Calu3 (cell line): ENCODE results near the gene AGER. TPM values are rescaled to one million over a fixed set of nuclear protein-coding genes. Genes with fewer than 3 reads are reported as not detected.
"Not testable (repeated sequence)": the region's sequence is repeated elsewhere in the genome, so short reads cannot be mapped to it uniquely, and the experiment has no call there.

Source experiments
- BruUV-seq: library from RNA; stranded (reverse); fragments of 400-500 nt; replicated peaks from 2 replicates; lab custom pipeline; 2021; lab: Mats Ljungman, UMichigan
- CTCF ChIA-PET: fragments of 300-600 bp; sonication (Branson Sonifier 250); formaldehyde crosslinking; loops from one replicate; lab custom pipeline; 2022; ENCODE audit warnings: antibody characterized with exemption; lab: Charles Lee
- DNase-seq: peaks from one replicate; pipeline ENCODE4 v3.0.0; 2022
- H3K27ac Mint-ChIP-seq: one replicate; pipeline ENCODE4 v1.8.0; 2022; ENCODE audit warnings: mixed read lengths; ENCODE audit not compliant: unreplicated experiment
- H3K27me3 Mint-ChIP-seq: one replicate; pipeline ENCODE4 v1.8.0; 2022; ENCODE audit warnings: mixed read lengths; ENCODE audit not compliant: unreplicated experiment
- H3K36me3 Mint-ChIP-seq: one replicate; pipeline ENCODE4 v1.8.0; 2022; ENCODE audit warnings: mild to moderate bottlenecking, moderate library complexity, mixed read lengths; ENCODE audit not compliant: insufficient read depth, unreplicated experiment
- H3K4me1 Mint-ChIP-seq: one replicate; pipeline ENCODE4 v1.8.0; 2022; ENCODE audit warnings: mild to moderate bottlenecking, low read depth, mixed read lengths; ENCODE audit not compliant: unreplicated experiment
- H3K4me3 Mint-ChIP-seq: one replicate; pipeline ENCODE4 v1.8.0; 2022; ENCODE audit warnings: mild to moderate bottlenecking, low read depth, moderate library complexity, mixed read lengths; ENCODE audit not compliant: unreplicated experiment
- H3K9me3 Mint-ChIP-seq: one replicate; pipeline ENCODE4 v1.8.0; 2022; ENCODE audit warnings: low read depth, mixed read lengths; ENCODE audit not compliant: unreplicated experiment
- intact Hi-C: fragments of 100-400 bp; cut with micrococcal nuclease; formaldehyde crosslinking; loops from one replicate; pipeline ENCODE4 v1.10.0; 2022; ENCODE audit not compliant: unreplicated experiment
- total RNA-seq: library from RNA; stranded (reverse); gene quantifications from 2 replicates; pipeline ENCODE4 v1.2.3, GENCODE V29; 2022
- TF ChIP-seq, protein P1 (sequence below): fragments of 200-600 bp; IDR thresholded peaks from one replicate; pipeline ENCODE4 v1.8.0; 2022; ENCODE audit warnings: antibody characterized with exemption; ENCODE audit not compliant: unreplicated experiment

The AGER gene
- total RNA-seq, 1 experiment from 2014 or later: 14.4 TPM

DNA sequence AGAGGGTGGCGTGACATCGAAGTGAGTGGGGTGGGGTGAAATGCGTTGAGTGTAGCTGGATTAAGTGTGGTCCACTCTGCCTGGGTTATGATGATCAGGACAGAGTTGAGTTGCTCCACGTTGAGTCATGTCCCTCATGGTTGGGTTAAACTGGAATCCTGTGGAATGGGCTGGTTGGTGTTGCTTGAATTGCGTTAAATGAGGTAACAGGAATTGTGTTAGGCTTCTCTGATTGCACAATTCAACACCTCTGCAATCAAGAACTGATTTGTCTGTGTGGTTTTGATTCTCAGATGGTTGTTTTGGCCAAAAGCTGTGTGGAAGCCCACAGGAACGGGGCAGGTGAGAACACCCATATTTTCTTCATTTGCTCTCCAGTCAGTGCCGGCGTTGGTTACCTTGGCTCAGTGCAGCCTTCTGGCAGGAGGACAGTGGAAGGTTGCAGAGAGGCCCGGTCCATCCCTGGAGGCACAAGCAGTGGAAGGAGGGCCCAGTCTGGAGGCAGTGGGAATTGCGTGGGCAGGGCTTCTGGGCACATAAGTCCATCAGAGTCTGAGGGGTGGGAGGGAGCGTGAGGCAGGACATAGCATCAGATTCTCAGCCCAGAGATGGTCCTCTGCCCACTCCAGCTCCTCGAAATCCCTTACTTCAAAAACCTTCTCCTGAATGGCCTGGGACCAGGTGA is 28.2 kb upstream of the AGER start:
- DNase-seq: no peak
- peaks cover 4% of the 10 kb centered on the region for H3K36me3 Mint-ChIP-seq
- intact Hi-C loops: no loop called here
- H3K27me3 Mint-ChIP-seq: peaks cover 80% of the 10 kb centered on the region
- H3K27ac Mint-ChIP-seq: no peak overlapping the region
- BruUV-seq: no TSS peak
- no peaks in the 10 kb centered on the region for H3K9me3 Mint-ChIP-seq
- TF ChIP-seq, protein P1, sequence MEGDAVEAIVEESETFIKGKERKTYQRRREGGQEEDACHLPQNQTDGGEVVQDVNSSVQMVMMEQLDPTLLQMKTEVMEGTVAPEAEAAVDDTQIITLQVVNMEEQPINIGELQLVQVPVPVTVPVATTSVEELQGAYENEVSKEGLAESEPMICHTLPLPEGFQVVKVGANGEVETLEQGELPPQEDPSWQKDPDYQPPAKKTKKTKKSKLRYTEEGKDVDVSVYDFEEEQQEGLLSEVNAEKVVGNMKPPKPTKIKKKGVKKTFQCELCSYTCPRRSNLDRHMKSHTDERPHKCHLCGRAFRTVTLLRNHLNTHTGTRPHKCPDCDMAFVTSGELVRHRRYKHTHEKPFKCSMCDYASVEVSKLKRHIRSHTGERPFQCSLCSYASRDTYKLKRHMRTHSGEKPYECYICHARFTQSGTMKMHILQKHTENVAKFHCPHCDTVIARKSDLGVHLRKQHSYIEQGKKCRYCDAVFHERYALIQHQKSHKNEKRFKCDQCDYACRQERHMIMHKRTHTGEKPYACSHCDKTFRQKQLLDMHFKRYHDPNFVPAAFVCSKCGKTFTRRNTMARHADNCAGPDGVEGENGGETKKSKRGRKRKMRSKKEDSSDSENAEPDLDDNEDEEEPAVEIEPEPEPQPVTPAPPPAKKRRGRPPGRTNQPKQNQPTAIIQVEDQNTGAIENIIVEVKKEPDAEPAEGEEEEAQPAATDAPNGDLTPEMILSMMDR: no peak
- H3K4me1 Mint-ChIP-seq: no peaks in the 10 kb centered on the region
- CTCF ChIA-PET: interaction anchor here (0.6 to 1.9 kb wide), 2 partner anchors 17 to 83 kb away, joined by 4 read pairs; no protein-coding TSS in a partner anchor
- H3K4me3 Mint-ChIP-seq: no peak overlapping the region

DNA sequence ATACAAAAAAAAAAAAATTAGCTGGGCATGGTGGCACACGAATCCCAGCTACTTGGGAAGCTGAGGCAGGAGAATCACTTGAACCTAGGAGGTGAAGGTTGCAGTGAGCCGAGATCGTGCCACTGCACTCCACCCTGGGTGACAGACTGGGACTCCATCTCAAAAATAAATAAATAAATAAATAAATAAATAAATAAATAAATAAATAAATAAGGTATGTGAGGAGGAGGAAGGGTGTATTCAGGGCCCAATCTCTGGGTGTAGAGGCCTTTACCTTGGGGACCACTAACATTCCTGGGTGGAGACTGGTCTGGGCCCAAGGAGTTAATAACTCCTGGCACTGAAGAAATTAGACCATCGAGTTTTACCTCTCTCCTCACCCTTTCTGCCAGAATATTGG is 27.4 kb upstream of the AGER start:
- CTCF ChIA-PET: interaction anchor here (1.9 kb wide), 1 partner anchor 16 kb away, joined by 4 read pairs; no protein-coding TSS in a partner anchor
- BruUV-seq, H3K4me3 Mint-ChIP-seq, H3K4me1 Mint-ChIP-seq, H3K36me3 Mint-ChIP-seq, H3K27ac Mint-ChIP-seq, H3K9me3 Mint-ChIP-seq, intact Hi-C loops, DNase-seq: not testable (repeated sequence)
- H3K27me3 Mint-ChIP-seq: peaks cover 77% of the 10 kb centered on the region

DNA sequence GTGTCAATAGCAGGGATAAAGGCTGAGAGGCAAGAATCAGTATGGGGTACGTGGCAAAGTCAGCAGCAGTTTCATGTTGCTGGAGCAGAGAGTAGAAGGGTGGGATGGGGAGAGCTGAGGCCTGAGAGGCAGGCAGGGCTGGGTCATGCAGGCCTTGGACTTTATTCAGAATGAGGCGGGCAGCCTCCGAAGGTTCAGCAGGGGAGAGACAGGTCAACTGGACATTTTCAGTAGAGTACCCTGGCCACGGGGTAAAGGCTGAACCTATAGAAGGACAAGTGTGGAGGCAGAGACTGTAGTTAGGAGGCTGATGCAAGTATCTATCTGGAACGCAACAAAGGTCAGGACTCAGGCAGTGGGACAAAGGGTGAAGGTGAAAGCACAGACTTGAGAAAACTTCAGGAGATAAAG is 26.1 kb upstream of the AGER start:
- DNase-seq: no peak
- no TSS peak for BruUV-seq
- H3K9me3 Mint-ChIP-seq: no peaks in the 10 kb centered on the region
- CTCF ChIA-PET: no interaction called here
- H3K27ac Mint-ChIP-seq: no peak overlapping the region
- H3K27me3 Mint-ChIP-seq: peaks cover 77% of the 10 kb centered on the region
- TF ChIP-seq, protein P1: no peak
- intact Hi-C loops: no loop called here
- no peak overlapping the region for H3K4me3 Mint-ChIP-seq
- peaks cover 4% of the 10 kb centered on the region for H3K36me3 Mint-ChIP-seq
- no peaks in the 10 kb centered on the region for H3K4me1 Mint-ChIP-seq

DNA sequence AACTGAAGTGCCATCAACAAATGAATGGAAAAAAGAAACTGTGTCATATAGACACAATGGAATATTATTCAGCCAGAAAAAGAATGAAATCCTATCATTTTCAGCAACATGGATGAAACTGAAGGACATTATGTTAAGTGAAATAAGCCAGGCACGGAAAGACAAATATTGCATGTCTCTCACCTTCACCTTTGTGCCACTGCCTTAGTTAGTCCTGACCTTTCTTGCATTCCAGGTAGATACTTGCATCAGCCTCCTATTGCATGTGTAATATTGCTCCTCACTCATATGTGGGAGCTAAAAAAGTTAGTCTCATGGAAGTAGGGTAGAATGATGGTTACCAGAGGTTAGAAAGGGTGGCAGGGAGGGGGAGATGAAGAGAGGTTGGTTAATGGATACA is 24.9 kb upstream of the AGER start:
- TF ChIP-seq, protein P1: no peak
- H3K27ac Mint-ChIP-seq: no peak overlapping the region
- intact Hi-C loops: no loop called here

DNA sequence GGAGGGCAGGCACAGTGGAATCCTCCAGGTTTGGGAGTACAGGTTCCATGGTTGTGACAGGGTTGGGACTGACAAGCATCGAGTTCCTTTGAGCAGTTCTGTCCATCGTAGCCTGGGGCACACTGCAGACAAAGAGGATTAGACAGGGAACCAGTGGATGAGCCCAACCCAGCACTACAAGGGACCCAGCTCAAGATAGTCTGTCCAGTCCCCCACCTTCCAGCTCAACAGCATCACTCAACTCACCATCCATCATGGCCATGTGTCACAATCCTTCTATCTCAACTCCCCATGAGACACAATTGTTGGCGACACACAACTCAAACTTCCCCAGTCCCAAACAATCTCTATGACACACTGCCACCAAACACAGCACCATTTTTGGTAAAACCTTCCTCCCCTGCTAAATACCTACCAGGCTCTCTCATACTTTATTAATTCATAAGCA is 20.2 kb upstream of the AGER start:
- Mint-ChIP-seq H3K9me3 (no peaks in the 10 kb centered on the region), H3K4me3 (no peak overlapping the region), H3K36me3 (no peaks in the 10 kb centered on the region), H3K4me1 (no peaks in the 10 kb centered on the region), H3K27me3 (peaks cover 72% of the 10 kb centered on the region), H3K27ac (no peak overlapping the region)
- intact Hi-C loops: no loop called here
- TF ChIP-seq, protein P1: no peak
- CTCF ChIA-PET: no interaction called here
- BruUV-seq: no TSS peak
- no peak for DNase-seq

More for the DNA sequence above, 24.9 kb upstream of the AGER start:
- Mint-ChIP-seq H3K27me3 (peaks cover 77% of the 10 kb centered on the region), H3K4me3 (no peak overlapping the region), H3K36me3 (peaks cover 4% of the 10 kb centered on the region), H3K4me1 (no peaks in the 10 kb centered on the region), H3K9me3 (no peaks in the 10 kb centered on the region)
- BruUV-seq: no TSS peak
- no peak for DNase-seq
- CTCF ChIA-PET: no interaction called here
